Suprapubic skin (tissue), 4 donors: ENCODE data around the gene CALCOCO1. TPM values are rescaled to one million over a fixed set of nuclear protein-coding genes. Genes with fewer than 3 reads are reported as not detected.

Source experiments
- DNase-seq, 2 donors: peaks; one replicate each; pipeline ENCODE4 v3.0.0-alpha.2; 2019; ENCODE audit warnings: low spot score in 2 of 2
- H3K27ac ChIP-seq: fragments of 200-600 bp; sonication (generic); one replicate; pipeline ENCODE4 v1.5.1; 2019
- H3K27me3 ChIP-seq: fragments of 200-600 bp; sonication (generic); one replicate; pipeline ENCODE4 v1.5.1; 2019
- H3K36me3 ChIP-seq: fragments of 200-600 bp; sonication (generic); one replicate; pipeline ENCODE4 v1.5.1; 2019
- H3K4me1 ChIP-seq: fragments of 200-600 bp; sonication (generic); one replicate; pipeline ENCODE4 v1.5.1; 2019
- H3K4me3 ChIP-seq: fragments of 200-600 bp; sonication (generic); one replicate; pipeline ENCODE4 v1.5.1; 2019; ENCODE audit warnings: mild to moderate bottlenecking
- H3K9me3 ChIP-seq: fragments of 200-600 bp; sonication (generic); one replicate; pipeline ENCODE4 v1.5.1; 2019
- EP300 ChIP-seq: sonication (generic); formaldehyde crosslinking; IDR thresholded peaks from one replicate; pipeline ENCODE4 v1.6.1; 2017; ENCODE audit warnings: antibody characterized with exemption
- POLR2A ChIP-seq, 2 donors: fragments of 450-650 bp; IDR thresholded peaks; one replicate each; pipeline ENCODE4 v1.6.1; 2017; ENCODE audit warnings: antibody characterized with exemption in 2 of 2, mild to moderate bottlenecking in 2 of 2, moderate library complexity in 2 of 2
- POLR2AphosphoS5 ChIP-seq, 3 donors: sonication (generic); formaldehyde crosslinking; IDR thresholded peaks; one replicate each; pipeline ENCODE4 v1.6.1; 2017; ENCODE audit warnings: antibody characterized with exemption in 3 of 3
- WGBS: methylation state at CpG from one replicate; pipeline ENCODE4 v1.1.5; 2018; 5-methylcytosine and 5-hydroxymethylcytosine counted together
- total RNA-seq, 4 donors: library from RNA; depleted of rRNA; stranded (reverse); fragments of >200 nt; gene quantifications; one replicate each; pipeline ENCODE4 v1.1.0, GENCODE V29; 2016
- TF ChIP-seq, protein P1 (sequence below), 2 donors: fragments of 200-600 bp in 1 of 2; fragments of 450-650 bp in 1 of 2; sonication (generic) in 1 of 2; IDR thresholded peaks; one replicate each; pipeline ENCODE4 v1.5.1; 2016 to 2019; ENCODE audit warnings: antibody characterized with exemption in 2 of 2, mild to moderate bottlenecking in 1 of 2, moderate library complexity in 1 of 2

CALCOCO1 gene
- total RNA-seq, 4 donors from 2014 or later, result 287 to 729 (median 317) TPM

- Histone ChIP-seq H3K27ac (no peak overlapping the region), H3K4me1 (no peaks in the 10 kb centered on the region), H3K27me3 (no peaks in the 10 kb centered on the region), H3K9me3 (no peaks in the 10 kb centered on the region), H3K4me3 (no peak overlapping the region), H3K36me3 (peaks cover 99% of the 10 kb centered on the region)
- TF ChIP-seq, protein P1, sequence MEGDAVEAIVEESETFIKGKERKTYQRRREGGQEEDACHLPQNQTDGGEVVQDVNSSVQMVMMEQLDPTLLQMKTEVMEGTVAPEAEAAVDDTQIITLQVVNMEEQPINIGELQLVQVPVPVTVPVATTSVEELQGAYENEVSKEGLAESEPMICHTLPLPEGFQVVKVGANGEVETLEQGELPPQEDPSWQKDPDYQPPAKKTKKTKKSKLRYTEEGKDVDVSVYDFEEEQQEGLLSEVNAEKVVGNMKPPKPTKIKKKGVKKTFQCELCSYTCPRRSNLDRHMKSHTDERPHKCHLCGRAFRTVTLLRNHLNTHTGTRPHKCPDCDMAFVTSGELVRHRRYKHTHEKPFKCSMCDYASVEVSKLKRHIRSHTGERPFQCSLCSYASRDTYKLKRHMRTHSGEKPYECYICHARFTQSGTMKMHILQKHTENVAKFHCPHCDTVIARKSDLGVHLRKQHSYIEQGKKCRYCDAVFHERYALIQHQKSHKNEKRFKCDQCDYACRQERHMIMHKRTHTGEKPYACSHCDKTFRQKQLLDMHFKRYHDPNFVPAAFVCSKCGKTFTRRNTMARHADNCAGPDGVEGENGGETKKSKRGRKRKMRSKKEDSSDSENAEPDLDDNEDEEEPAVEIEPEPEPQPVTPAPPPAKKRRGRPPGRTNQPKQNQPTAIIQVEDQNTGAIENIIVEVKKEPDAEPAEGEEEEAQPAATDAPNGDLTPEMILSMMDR (IDR thresholded peaks at IDR 0.05), result no peak
- TF ChIP-seq POLR2A (IDR thresholded peaks at IDR 0.05) (no peak), EP300 (no peak), POLR2AphosphoS5 (IDR thresholded peaks at IDR 0.05) (no peak)
- DNase-seq, result no peak
- WGBS, result 89% methylated on average over 5 of the region's 5 CpGs
Measured at GRCh38 chr12:53717319-53717718, 9.9 kb downstream of the CALCOCO1 start.

GRCh38 chr12:53714004-53714403 is 13.2 kb downstream of the CALCOCO1 start:
- Histone ChIP-seq H3K9me3 (no peaks in the 10 kb centered on the region), H3K36me3 (peaks cover 75% of the 10 kb centered on the region), H3K4me1 (no peaks in the 10 kb centered on the region), H3K4me3 (no peak overlapping the region), H3K27ac (no peak overlapping the region), H3K27me3 (no peaks in the 10 kb centered on the region)
- WGBS, result 90% methylated on average over 4 of the region's 4 CpGs
- TF ChIP-seq POLR2A (IDR thresholded peaks at IDR 0.05) (no peak), EP300 (no peak), POLR2AphosphoS5 (IDR thresholded peaks at IDR 0.05) (no peak)
- TF ChIP-seq, protein P1 (IDR thresholded peaks at IDR 0.05), result no peak
- no peak for DNase-seq

GRCh38 chr12:53713516-53713915 is 13.7 kb downstream of the CALCOCO1 start:
- 89% methylated on average over 9 of the region's 9 CpGs for WGBS
- peaks cover 71% of the 10 kb centered on the region for H3K36me3 ChIP-seq

GRCh38 chr12:53712059-53712643 is 15.1 kb downstream of the CALCOCO1 start:
- TF ChIP-seq POLR2A (IDR thresholded peaks at IDR 0.05) (no peak), EP300 (no peak), POLR2AphosphoS5 (IDR thresholded peaks at IDR 0.05) (no peak)
- TF ChIP-seq, protein P1 (IDR thresholded peaks at IDR 0.05), result no peak
- WGBS, result 66% methylated on average over 8 of the region's 8 CpGs
- Histone ChIP-seq H3K4me3 (no peak overlapping the region), H3K36me3 (peaks cover 57% of the 10 kb centered on the region), H3K27ac (no peak overlapping the region), H3K4me1 (no peaks in the 10 kb centered on the region), H3K9me3 (no peaks in the 10 kb centered on the region), H3K27me3 (no peaks in the 10 kb centered on the region)
- no peak for DNase-seq

More at GRCh38 chr12:53713516-53713915, 13.7 kb downstream of the CALCOCO1 start:
- no peak for DNase-seq
- H3K27me3 ChIP-seq, result no peaks in the 10 kb centered on the region
- H3K9me3 ChIP-seq, result no peaks in the 10 kb centered on the region
- TF ChIP-seq, protein P1 (IDR thresholded peaks at IDR 0.05), result no peak
- no peak for TF ChIP-seq POLR2AphosphoS5 (IDR thresholded peaks at IDR 0.05)
- no peak for TF ChIP-seq POLR2A (IDR thresholded peaks at IDR 0.05)
- TF ChIP-seq EP300, result no peak
- no peaks in the 10 kb centered on the region for H3K4me1 ChIP-seq
- H3K4me3 ChIP-seq, result no peak overlapping the region
- no peak overlapping the region for H3K27ac ChIP-seq

- TF ChIP-seq, protein P1 (IDR thresholded peaks at IDR 0.05), result no peak
- no peak for TF ChIP-seq EP300
- no peak for TF ChIP-seq POLR2A (IDR thresholded peaks at IDR 0.05)
- TF ChIP-seq POLR2AphosphoS5 (IDR thresholded peaks at IDR 0.05), result no peak
- H3K4me3 ChIP-seq, result no peak overlapping the region
- H3K9me3 ChIP-seq, result no peaks in the 10 kb centered on the region
- H3K4me1 ChIP-seq, result no peaks in the 10 kb centered on the region
- WGBS, result 28% methylated on average over 6 of the region's 6 CpGs
- no peak for DNase-seq
- peaks cover 9% of the 10 kb centered on the region for H3K27me3 ChIP-seq
- peaks cover 37% of the 10 kb centered on the region for H3K36me3 ChIP-seq
- no peak overlapping the region for H3K27ac ChIP-seq
Measured at GRCh38 chr12:53710091-53710490, 17.2 kb downstream of the CALCOCO1 start.
